SU-DHL-6 (cell line): ENCODE measurements around the gene COX19.

Experiments used
- CTCF ChIP-seq: fragments of 200-600 bp; sonication (generic); IDR thresholded peaks from one replicate; pipeline ENCODE4 v1.5.1; 2017; ENCODE audit warnings: antibody characterized with exemption, mild to moderate bottlenecking, low read length, moderate library complexity; ENCODE audit not compliant: insufficient read depth, poor library complexity, severe bottlenecking
- EZH2phosphoT487 ChIP-seq: fragments of 200-600 bp; sonication (generic), shearing (Covaris generic); conservative IDR thresholded peaks from 2 replicates; pipeline ENCODE4 v1.6.1; 2018; ENCODE audit warnings: mild to moderate bottlenecking, antibody characterized with exemption, low read length, moderate library complexity, mixed read lengths

- TF ChIP-seq CTCF, result no peak
- TF ChIP-seq EZH2phosphoT487, result no peak
These were observed 21.6 kb downstream of the COX19 start for GRCh38 chr7:953547-954327.
